GM23338 (cell line): ENCODE data around the gene RPS6KA3.

Experiments used
- EZH2 ChIP-seq: fragments of 200-600 bp; sonication (generic); IDR thresholded peaks from one replicate; pipeline ENCODE4 v1.8.0; 2017; ENCODE audit warnings: antibody characterized with exemption, mild to moderate bottlenecking, low read depth; ENCODE audit not compliant: unreplicated experiment
- EZH2phosphoT487 ChIP-seq: fragments of 200-600 bp; sonication (generic); IDR thresholded peaks from one replicate; pipeline ENCODE4 v1.8.1; 2018; ENCODE audit warnings: antibody characterized with exemption; ENCODE audit not compliant: unreplicated experiment
- TF ChIP-seq, protein P1 (sequence below), 2 experiments: fragments of 200-600 bp in 1 of 2; sonication (generic) in 1 of 2; conservative IDR thresholded peaks; 2 replicates each; pipeline versions ENCODE4 v1.5.1 to v1.6.1; 2016 to 2017; ENCODE audit warnings: antibody characterized with exemption in 2 of 2, low read depth in 2 of 2, mild to moderate bottlenecking in 2 of 2, moderate library complexity in 1 of 2
- TF ChIP-seq, protein P2 (sequence below): IDR thresholded peaks from one replicate; pipeline ENCODE4 v1.6.1; 2018; ENCODE audit warnings: antibody characterized with exemption; ENCODE audit not compliant: unreplicated experiment

DNA sequence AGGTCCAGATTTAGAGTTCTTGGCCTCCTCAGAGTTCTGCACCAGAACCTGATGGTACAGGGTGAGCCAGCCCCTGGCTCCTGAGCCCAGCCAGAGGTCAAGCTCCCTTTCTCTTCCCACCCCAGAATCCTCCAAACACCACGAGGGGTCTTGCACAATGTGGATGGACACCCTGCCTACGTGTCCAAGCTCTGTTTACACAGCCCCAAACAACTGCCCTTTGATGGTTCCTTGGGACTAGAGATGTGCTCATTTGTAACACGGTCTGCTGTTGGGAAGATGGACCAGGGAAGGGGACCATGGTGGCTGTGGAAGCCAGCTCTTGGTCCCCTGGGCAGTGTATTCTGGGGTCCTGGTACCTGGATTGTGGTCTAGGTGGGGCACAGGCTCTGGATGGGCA lies 40.0 kb upstream of the RPS6KA3 start:
- TF ChIP-seq EZH2 (no peak), EZH2phosphoT487 (no peak)
- TF ChIP-seq, protein P1, sequence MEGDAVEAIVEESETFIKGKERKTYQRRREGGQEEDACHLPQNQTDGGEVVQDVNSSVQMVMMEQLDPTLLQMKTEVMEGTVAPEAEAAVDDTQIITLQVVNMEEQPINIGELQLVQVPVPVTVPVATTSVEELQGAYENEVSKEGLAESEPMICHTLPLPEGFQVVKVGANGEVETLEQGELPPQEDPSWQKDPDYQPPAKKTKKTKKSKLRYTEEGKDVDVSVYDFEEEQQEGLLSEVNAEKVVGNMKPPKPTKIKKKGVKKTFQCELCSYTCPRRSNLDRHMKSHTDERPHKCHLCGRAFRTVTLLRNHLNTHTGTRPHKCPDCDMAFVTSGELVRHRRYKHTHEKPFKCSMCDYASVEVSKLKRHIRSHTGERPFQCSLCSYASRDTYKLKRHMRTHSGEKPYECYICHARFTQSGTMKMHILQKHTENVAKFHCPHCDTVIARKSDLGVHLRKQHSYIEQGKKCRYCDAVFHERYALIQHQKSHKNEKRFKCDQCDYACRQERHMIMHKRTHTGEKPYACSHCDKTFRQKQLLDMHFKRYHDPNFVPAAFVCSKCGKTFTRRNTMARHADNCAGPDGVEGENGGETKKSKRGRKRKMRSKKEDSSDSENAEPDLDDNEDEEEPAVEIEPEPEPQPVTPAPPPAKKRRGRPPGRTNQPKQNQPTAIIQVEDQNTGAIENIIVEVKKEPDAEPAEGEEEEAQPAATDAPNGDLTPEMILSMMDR (conservative IDR thresholded peaks at IDR 0.05; ENCODE audit: low read depth in 2 of 2), result no peak
- TF ChIP-seq, protein P2, sequence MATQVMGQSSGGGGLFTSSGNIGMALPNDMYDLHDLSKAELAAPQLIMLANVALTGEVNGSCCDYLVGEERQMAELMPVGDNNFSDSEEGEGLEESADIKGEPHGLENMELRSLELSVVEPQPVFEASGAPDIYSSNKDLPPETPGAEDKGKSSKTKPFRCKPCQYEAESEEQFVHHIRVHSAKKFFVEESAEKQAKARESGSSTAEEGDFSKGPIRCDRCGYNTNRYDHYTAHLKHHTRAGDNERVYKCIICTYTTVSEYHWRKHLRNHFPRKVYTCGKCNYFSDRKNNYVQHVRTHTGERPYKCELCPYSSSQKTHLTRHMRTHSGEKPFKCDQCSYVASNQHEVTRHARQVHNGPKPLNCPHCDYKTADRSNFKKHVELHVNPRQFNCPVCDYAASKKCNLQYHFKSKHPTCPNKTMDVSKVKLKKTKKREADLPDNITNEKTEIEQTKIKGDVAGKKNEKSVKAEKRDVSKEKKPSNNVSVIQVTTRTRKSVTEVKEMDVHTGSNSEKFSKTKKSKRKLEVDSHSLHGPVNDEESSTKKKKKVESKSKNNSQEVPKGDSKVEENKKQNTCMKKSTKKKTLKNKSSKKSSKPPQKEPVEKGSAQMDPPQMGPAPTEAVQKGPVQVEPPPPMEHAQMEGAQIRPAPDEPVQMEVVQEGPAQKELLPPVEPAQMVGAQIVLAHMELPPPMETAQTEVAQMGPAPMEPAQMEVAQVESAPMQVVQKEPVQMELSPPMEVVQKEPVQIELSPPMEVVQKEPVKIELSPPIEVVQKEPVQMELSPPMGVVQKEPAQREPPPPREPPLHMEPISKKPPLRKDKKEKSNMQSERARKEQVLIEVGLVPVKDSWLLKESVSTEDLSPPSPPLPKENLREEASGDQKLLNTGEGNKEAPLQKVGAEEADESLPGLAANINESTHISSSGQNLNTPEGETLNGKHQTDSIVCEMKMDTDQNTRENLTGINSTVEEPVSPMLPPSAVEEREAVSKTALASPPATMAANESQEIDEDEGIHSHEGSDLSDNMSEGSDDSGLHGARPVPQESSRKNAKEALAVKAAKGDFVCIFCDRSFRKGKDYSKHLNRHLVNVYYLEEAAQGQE, result no peak
